ENCODE measurements around the gene RAB3B.
"Not testable (repeated sequence)": the region's sequence is repeated elsewhere in the genome, so short reads cannot be mapped to it uniquely, and the experiment has no call there.

The RAB3B gene

DNA sequence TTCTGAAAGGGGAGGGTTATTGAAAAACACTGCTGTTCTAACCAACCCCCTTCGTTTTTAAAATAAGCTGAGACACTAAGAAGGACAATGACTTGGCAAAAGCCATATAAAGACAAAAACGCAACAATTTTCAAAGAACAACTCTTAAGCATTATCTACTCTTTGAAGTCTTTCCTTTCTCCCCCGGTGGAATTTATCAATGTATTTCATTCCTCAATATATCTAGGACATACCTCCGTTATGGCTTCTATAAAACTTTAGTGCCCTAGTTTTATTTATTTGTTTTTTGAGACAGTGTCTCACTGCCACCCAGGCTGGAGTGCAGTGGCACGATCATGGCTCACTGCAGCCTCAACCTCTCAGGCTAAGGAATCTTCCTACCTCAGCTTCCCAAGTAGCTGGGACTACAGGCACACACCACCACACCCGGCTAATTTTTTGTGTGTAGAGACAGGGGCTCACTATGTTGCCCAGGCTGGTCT lies 115.2 kb downstream of the RAB3B start:
- H3K4me1 ChIP-seq = peaks cover 0 to 61% (median 32%) of the 10 kb centered on the region in 4 donors
- no peaks in the 10 kb centered on the region for H3K9me3 ChIP-seq
- H3K27me3 ChIP-seq = no peaks in the 10 kb centered on the region
- TF ChIP-seq, protein P1, sequence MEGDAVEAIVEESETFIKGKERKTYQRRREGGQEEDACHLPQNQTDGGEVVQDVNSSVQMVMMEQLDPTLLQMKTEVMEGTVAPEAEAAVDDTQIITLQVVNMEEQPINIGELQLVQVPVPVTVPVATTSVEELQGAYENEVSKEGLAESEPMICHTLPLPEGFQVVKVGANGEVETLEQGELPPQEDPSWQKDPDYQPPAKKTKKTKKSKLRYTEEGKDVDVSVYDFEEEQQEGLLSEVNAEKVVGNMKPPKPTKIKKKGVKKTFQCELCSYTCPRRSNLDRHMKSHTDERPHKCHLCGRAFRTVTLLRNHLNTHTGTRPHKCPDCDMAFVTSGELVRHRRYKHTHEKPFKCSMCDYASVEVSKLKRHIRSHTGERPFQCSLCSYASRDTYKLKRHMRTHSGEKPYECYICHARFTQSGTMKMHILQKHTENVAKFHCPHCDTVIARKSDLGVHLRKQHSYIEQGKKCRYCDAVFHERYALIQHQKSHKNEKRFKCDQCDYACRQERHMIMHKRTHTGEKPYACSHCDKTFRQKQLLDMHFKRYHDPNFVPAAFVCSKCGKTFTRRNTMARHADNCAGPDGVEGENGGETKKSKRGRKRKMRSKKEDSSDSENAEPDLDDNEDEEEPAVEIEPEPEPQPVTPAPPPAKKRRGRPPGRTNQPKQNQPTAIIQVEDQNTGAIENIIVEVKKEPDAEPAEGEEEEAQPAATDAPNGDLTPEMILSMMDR (IDR thresholded peaks at IDR 0.05) = no peak
- no peak overlapping the region for H3K27ac ChIP-seq
- no peak overlapping the region for H3K4me3 ChIP-seq
- DNase-seq = no peak
- H3K36me3 ChIP-seq = peaks cover 0 to 5% (median 0%) of the 10 kb centered on the region in 3 donors
- intact Hi-C loops (cut with DNase I; ENCODE audit: low total_unique reads) = no loop called here

DNA sequence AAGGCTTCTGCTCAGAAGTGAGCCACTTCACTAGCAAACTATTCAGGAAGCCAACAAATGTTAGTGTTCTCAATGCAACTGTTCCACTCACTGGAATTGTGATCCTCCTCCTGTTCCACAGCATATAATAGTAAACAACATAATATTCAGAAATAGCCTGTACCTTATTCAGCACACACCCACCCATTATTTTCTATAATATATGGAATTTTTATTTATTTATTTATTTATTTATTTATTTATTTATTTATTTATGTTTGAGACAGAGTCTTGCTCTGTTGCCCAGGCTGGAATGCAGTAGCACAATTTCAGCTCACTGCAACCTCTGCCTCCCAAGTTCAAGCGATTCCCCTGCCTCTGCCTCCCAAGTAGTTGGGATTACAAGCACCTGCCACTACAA lies 117.2 kb downstream of the RAB3B start:
- H3K36me3 ChIP-seq; H3K27me3 ChIP-seq; DNase-seq; H3K9me3 ChIP-seq; H3K27ac ChIP-seq; H3K4me3 ChIP-seq; intact Hi-C loops (cut with DNase I; ENCODE audit: low total_unique reads): not testable (repeated sequence)
- H3K4me1 ChIP-seq = peaks cover 0 to 65% (median 30%) of the 10 kb centered on the region in 4 donors

DNA sequence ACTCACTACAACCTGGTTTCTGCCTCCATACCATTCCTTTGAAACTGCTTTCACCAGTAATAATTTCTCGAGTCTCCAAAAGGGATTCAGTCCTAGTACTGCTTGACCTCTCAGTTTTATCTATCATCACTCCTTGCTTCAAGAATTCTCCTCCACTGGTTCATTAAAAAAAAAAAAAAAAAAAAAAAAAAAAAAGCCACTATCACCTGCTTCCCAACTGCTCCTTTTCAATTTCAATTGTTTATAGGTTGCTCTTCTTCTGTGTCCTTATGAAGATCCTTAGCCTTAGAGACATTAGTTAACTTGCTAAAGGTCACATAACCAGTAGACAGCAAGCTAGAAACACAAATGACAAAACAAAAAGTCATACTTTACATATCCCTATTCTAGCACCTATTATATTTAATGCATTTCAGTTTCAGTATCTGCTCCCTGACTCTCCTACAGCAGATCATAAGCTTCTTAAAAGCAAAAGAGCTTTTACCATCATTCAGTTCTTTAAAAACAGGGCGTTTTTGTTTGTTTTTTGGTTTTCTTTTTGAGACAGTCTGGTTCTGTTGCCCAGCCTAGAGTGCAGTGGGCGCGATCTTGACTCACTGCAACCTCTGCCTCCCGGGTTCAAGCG lies 119.0 kb downstream of the RAB3B start:
- Histone ChIP-seq H3K4me3 (no peak overlapping the region), H3K36me3 (peaks cover 0 to 5% (median 0%) of the 10 kb centered on the region in 3 donors), H3K9me3 (no peaks in the 10 kb centered on the region), H3K27ac (no peak overlapping the region), H3K4me1 (peaks cover 0 to 67% (median 21%) of the 10 kb centered on the region in 4 donors), H3K27me3 (no peaks in the 10 kb centered on the region)
- TF ChIP-seq, protein P1 (IDR thresholded peaks at IDR 0.05) = no peak
- no peak for DNase-seq
- intact Hi-C loops (cut with DNase I; ENCODE audit: low total_unique reads) = no loop called here

DNA sequence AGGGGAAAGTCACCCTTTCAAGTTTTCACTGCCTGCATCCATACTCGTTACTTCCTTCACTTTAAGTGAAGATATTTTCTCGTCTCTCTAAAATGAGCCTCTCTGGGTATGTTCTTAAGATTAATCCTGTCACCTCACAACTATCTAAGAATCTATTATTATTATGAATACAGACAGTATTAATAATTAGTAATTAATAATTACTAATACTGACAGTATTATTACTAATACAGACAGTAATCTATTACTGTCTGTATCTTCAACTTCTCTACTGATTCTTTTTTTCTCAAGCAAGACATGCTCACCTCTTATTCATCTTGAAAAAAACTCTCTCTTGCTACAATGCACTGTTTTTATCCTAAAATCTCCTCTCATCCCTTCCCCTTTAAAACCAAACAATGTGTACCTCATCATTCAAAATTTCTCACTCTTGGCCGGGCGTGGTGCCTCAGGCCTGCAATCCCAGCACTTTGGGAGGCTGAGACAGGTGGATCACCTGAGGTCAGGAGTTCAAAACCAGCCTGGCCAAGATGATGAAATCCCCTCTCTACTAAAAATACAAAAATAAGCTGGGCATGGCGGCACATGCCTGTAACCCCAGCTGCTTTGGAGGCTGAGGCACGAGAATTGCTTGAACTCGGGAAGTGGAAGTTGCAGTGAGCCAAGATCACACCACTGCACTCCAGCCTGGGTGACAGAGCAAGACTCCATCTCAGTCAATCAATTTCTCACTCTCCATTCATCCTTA lies 119.7 kb downstream of the RAB3B start:
- intact Hi-C loops (cut with DNase I; ENCODE audit: low total_unique reads) = no loop called here
- H3K27me3 ChIP-seq = no peaks in the 10 kb centered on the region
- no peak overlapping the region for H3K4me3 ChIP-seq
- TF ChIP-seq, protein P1 (IDR thresholded peaks at IDR 0.05) = no peak
- no peak for DNase-seq
- H3K36me3 ChIP-seq = peaks cover 0 to 5% (median 0%) of the 10 kb centered on the region in 3 donors
- H3K4me1 ChIP-seq = peaks cover 0 to 60% (median 20%) of the 10 kb centered on the region in 4 donors
- no peaks in the 10 kb centered on the region for H3K9me3 ChIP-seq
- H3K27ac ChIP-seq = no peak overlapping the region

DNA sequence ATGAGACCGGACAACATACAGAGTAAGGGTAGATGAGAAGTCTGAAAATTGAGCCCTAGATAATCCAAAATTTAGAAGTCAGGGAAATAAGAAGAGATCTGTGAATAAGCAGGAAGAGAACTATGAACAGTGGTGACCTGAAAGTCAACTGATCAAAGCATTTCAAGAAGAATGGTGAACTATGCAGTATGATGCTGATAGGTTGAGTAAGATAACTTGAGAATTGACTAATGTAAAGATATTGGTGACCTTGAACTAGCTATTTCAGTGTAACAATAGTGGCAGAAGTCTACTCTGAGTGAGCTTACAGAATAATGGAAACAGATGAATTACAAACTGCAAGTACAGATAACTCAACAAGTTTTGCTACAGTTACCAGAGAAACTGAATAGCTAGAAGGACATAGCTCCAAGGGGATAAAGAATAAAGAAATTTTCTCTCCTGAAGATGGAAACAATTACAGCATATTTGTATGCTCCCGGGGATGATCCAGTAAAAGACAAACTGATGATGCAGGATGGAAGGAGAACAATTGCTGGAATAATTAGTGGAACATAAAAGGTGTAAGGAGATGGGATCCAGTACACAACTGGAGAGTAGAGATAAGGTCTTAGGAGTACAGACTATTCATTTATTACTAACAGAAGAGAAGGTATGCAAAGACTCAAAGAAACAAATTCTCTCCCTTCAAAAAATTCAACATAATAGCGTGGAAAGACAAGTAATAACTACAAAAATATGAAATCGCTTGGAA lies 122.8 kb downstream of the RAB3B start:
- no peak overlapping the region for H3K27ac ChIP-seq
- no peak overlapping the region for H3K4me3 ChIP-seq
- H3K27me3 ChIP-seq = no peaks in the 10 kb centered on the region
- H3K9me3 ChIP-seq = no peaks in the 10 kb centered on the region
- peaks cover 0 to 5% (median 0%) of the 10 kb centered on the region in 3 donors for H3K36me3 ChIP-seq
- TF ChIP-seq, protein P1 (IDR thresholded peaks at IDR 0.05) = no peak
- intact Hi-C loops (cut with DNase I; ENCODE audit: low total_unique reads) = no loop called here
- no peak for DNase-seq
- H3K4me1 ChIP-seq = peaks cover 0 to 36% (median 7%) of the 10 kb centered on the region in 4 donors
